Measurements from ENCODE around the gene PLA2R1. TPM values are rescaled to one million over a fixed set of nuclear protein-coding genes. Genes with fewer than 3 reads are reported as not detected.
A peak's percentile ranks its signal among the peaks of the same experiment; 100 is the strongest.

The PLA2R1 gene
- total RNA-seq, 6 donors from 2014 or later, result 3.0 to 11.0 (median 5.9) TPM

- ATAC-seq (ENCODE audit: low FRiP score in 2 of 2), result peak; percentile 88 to 90
Observed at GRCh38 chr2:159904127-159904958, 158.1 kb downstream of the PLA2R1 start, which contains the start of gene LY75. TSS of gene LY75 (minus strand) at chr2:159904756.

GRCh38 chr2:159903443-159904126, 158.8 kb downstream of the PLA2R1 start:
- Histone ChIP-seq H3K9me3 (no peaks in the 10 kb centered on the region), H3K27ac (peak overlapping the region; percentile 64 to 81 (median 72)), H3K4me1 (peaks cover 7 to 31% (median 9%) of the 10 kb centered on the region in 4 donors), H3K4me3 (peak overlapping the region; percentile 54 to 68 (median 58)), H3K36me3 (no peaks in the 10 kb centered on the region), H3K27me3 (no peaks in the 10 kb centered on the region)
- TF ChIP-seq POLR2A (IDR thresholded peaks at IDR 0.05), result no peak
- no peak for TF ChIP-seq EP300 (IDR thresholded peaks at IDR 0.05)
- no peak for TF ChIP-seq POLR2AphosphoS5 (IDR thresholded peaks at IDR 0.05)
- TF ChIP-seq CTCF (IDR thresholded peaks at IDR 0.05), result no peak
- WGBS, 2 donors, result 23 to 24% methylated on average over 11 to 16 of the region's 17 CpGs
- DNase-seq, result peak; percentile 17 to 34
- peak; percentile 66 to 73 for ATAC-seq (ENCODE audit: low FRiP score in 2 of 2)

More at GRCh38 chr2:159904127-159904958, 158.1 kb downstream of the PLA2R1 start, which contains the start of gene LY75:
- peak in 1 of 6 experiments; percentile 5 for TF ChIP-seq CTCF (IDR thresholded peaks at IDR 0.05)
- peak in 2 of 4 donors; percentile 31 to 52 for TF ChIP-seq POLR2A (IDR thresholded peaks at IDR 0.05)
- TF ChIP-seq POLR2AphosphoS5 (IDR thresholded peaks at IDR 0.05), result no peak
- no peak for TF ChIP-seq EP300 (IDR thresholded peaks at IDR 0.05)
- Histone ChIP-seq H3K27ac (peak within 1 kb of the TSS; percentile 64 to 81 (median 72)), H3K9me3 (no peaks in the 10 kb centered on the region), H3K4me3 (peak within 1 kb of the TSS; percentile 54 to 68 (median 58)), H3K4me1 (peaks cover 7 to 31% (median 9%) of the 10 kb centered on the region in 4 donors), H3K27me3 (no peaks in the 10 kb centered on the region), H3K36me3 (no peaks in the 10 kb centered on the region)
- WGBS, 2 donors, result 6 to 15% methylated on average over 7 to 20 of the region's 74 CpGs
- DNase-seq, result peak; percentile 82 to 97

GRCh38 chr2:159902722-159903121, 159.7 kb downstream of the PLA2R1 start:
- no peak overlapping the region for H3K4me3 ChIP-seq
- H3K9me3 ChIP-seq, result no peaks in the 10 kb centered on the region
- ATAC-seq (ENCODE audit: low FRiP score in 2 of 2), result no peak
- no peak for DNase-seq
- no peak for TF ChIP-seq EP300 (IDR thresholded peaks at IDR 0.05)
- TF ChIP-seq CTCF (IDR thresholded peaks at IDR 0.05), result no peak
- TF ChIP-seq POLR2AphosphoS5 (IDR thresholded peaks at IDR 0.05), result no peak
- TF ChIP-seq POLR2A (IDR thresholded peaks at IDR 0.05), result no peak
- H3K27ac ChIP-seq, result no peak overlapping the region
- H3K36me3 ChIP-seq, result no peaks in the 10 kb centered on the region
- peaks cover 7 to 31% (median 9%) of the 10 kb centered on the region in 4 donors for H3K4me1 ChIP-seq
- 77 to 78% methylated on average over 6 of the region's 6 CpGs for WGBS, 2 donors
- no peaks in the 10 kb centered on the region for H3K27me3 ChIP-seq

GRCh38 chr2:159900343-159900742, 162.1 kb downstream of the PLA2R1 start:
- Histone ChIP-seq H3K27me3 (no peaks in the 10 kb centered on the region), H3K27ac (no peak overlapping the region)

More at GRCh38 chr2:159900343-159900742, 162.1 kb downstream of the PLA2R1 start:
- ATAC-seq (ENCODE audit: low FRiP score in 2 of 2), result no peak
- TF ChIP-seq POLR2A (IDR thresholded peaks at IDR 0.05) (no peak), POLR2AphosphoS5 (IDR thresholded peaks at IDR 0.05) (no peak), CTCF (IDR thresholded peaks at IDR 0.05) (no peak), EP300 (IDR thresholded peaks at IDR 0.05) (no peak)
- H3K4me1 ChIP-seq, result peaks cover 7 to 31% (median 9%) of the 10 kb centered on the region in 4 donors
- no peak for DNase-seq
- WGBS, 2 donors, result 75 to 88% methylated on average over 1 of the region's 1 CpG
- H3K9me3 ChIP-seq, result no peaks in the 10 kb centered on the region
- no peak overlapping the region for H3K4me3 ChIP-seq
- no peaks in the 10 kb centered on the region for H3K36me3 ChIP-seq
